Measurements from ENCODE around the gene POLQ. TPM values are rescaled to one million over a fixed set of nuclear protein-coding genes. Genes with fewer than 3 reads are reported as not detected.

Gene POLQ
- total RNA-seq, 1 experiment from 2014 or later: 14.9 TPM

DNA sequence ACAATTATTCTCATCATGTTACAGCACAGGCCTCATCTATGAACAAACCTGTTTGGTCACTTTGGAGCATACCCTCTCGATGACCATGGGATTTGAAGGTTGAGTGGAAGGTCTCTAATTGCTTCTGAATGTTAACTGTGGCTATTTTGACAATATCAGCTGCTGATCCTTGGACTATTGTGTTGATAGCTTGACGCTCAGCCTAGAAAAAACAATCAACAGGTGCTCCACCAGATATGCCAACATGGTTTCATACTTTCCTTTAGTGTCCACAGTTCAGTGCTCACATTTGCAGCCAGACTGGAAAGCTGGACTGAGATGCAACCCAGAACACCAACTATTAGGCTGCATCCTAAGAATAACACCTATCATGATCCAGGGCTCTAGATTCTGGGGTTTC lies 109.7 kb downstream of the POLQ start:
- no peaks in the 10 kb centered on the region for H3K4me1 Mint-ChIP-seq
- H3K4me3 Mint-ChIP-seq: no peak overlapping the region
- H3K36me3 Mint-ChIP-seq: peaks cover 35% of the 10 kb centered on the region
- no peaks in the 10 kb centered on the region for H3K9me3 Mint-ChIP-seq
- no peak for ATAC-seq
- no peak overlapping the region for H3K27ac Mint-ChIP-seq
- TF ChIP-seq, protein P1, sequence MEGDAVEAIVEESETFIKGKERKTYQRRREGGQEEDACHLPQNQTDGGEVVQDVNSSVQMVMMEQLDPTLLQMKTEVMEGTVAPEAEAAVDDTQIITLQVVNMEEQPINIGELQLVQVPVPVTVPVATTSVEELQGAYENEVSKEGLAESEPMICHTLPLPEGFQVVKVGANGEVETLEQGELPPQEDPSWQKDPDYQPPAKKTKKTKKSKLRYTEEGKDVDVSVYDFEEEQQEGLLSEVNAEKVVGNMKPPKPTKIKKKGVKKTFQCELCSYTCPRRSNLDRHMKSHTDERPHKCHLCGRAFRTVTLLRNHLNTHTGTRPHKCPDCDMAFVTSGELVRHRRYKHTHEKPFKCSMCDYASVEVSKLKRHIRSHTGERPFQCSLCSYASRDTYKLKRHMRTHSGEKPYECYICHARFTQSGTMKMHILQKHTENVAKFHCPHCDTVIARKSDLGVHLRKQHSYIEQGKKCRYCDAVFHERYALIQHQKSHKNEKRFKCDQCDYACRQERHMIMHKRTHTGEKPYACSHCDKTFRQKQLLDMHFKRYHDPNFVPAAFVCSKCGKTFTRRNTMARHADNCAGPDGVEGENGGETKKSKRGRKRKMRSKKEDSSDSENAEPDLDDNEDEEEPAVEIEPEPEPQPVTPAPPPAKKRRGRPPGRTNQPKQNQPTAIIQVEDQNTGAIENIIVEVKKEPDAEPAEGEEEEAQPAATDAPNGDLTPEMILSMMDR (IDR thresholded peaks at IDR 0.05): no peak
- TF ChIP-seq ZNF219 (CRISPR knock-in tag; IDR thresholded peaks at IDR 0.05; ENCODE audit: borderline replicate concordance): no peak
- no peak for TF ChIP-seq ZNF138 (CRISPR knock-in tag; conservative IDR thresholded peaks at IDR 0.05)
- TF ChIP-seq ATF6 (CRISPR knock-in tag; IDR thresholded peaks at IDR 0.05): no peak
- TF ChIP-seq, protein P2, sequence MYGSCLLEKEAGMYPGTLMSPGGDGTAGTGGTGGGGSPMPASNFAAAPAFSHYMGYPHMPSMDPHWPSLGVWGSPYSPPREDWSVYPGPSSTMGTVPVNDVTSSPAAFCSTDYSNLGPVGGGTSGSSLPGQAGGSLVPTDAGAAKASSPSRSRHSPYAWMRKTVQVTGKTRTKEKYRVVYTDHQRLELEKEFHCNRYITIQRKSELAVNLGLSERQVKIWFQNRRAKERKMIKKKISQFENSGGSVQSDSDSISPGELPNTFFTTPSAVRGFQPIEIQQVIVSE (CRISPR knock-in tag; IDR thresholded peaks at IDR 0.05; ENCODE audit: borderline replicate concordance): no peak
- TF ChIP-seq E2F5 (CRISPR knock-in tag; IDR thresholded peaks at IDR 0.05): no peak
- no peaks in the 10 kb centered on the region for H3K27me3 Mint-ChIP-seq (ENCODE audit: low read depth)
- no peak for DNase-seq (ENCODE audit: low spot score)
- ChIA-PET POLR2A (no interaction called here), CTCF (no interaction called here)

DNA sequence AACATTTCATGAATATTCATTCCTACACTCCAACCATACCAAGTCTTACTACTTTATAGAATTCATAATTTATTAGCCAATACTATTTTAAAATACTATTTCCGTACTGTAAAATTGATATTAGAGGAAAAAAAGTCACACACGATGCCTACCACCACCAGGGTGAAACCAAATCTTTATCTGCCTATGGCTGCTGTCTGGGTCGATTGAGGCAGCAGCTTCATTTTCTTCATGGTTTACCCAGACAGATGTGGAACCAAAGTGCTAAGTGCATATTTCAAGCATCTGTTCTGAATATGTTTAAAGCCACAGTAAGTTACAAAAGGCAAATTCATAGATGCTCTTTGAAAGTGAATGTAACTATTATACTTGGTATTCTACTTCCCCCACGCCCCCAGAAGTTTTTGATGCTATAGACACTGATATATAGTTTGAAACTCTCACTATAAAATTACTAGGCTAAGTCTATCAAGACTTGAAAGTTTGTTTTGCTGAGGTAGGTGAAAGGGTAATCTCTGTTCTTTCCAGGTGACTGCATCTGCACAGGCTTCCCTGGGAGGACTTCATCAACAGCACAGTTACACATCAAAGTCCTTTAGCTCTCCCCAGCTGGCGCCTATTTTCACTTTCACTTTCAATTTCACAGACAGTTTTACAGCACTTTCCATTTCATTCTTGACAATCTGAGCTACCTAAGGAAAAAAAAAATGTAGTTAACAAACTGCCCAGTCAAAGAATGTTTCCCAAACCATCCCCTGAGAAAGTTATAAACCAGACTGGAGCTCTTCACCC lies 113.9 kb downstream of the POLQ start:
- no peaks in the 10 kb centered on the region for H3K27me3 Mint-ChIP-seq (ENCODE audit: low read depth)
- no peak overlapping the region for H3K4me3 Mint-ChIP-seq
- 0 out of 2 replicates have a peak, but pooled peaks cover 3% of the 10 kb centered on the region for H3K9me3 Mint-ChIP-seq
- no peak for DNase-seq (ENCODE audit: low spot score)
- ATAC-seq: no peak
- no peak overlapping the region for H3K27ac Mint-ChIP-seq
- no peaks in the 10 kb centered on the region for H3K4me1 Mint-ChIP-seq
- POLR2A ChIA-PET: no interaction called here
- H3K36me3 Mint-ChIP-seq: peaks cover 44% of the 10 kb centered on the region
- TF ChIP-seq ATF6 (CRISPR knock-in tag; IDR thresholded peaks at IDR 0.05) (no peak), JAZF1 (CRISPR knock-in tag; IDR thresholded peaks at IDR 0.05) (no peak), SOX15 (CRISPR knock-in tag; IDR thresholded peaks at IDR 0.05) (no peak), NFATC4 (CRISPR knock-in tag; IDR thresholded peaks at IDR 0.05) (no peak), FOXK1 (CRISPR knock-in tag; IDR thresholded peaks at IDR 0.05) (no peak), ATF1 (CRISPR knock-in tag; IDR thresholded peaks at IDR 0.05) (no peak), ZNF121 (CRISPR knock-in tag; IDR thresholded peaks at IDR 0.05) (no peak)
- TF ChIP-seq, protein P3, sequence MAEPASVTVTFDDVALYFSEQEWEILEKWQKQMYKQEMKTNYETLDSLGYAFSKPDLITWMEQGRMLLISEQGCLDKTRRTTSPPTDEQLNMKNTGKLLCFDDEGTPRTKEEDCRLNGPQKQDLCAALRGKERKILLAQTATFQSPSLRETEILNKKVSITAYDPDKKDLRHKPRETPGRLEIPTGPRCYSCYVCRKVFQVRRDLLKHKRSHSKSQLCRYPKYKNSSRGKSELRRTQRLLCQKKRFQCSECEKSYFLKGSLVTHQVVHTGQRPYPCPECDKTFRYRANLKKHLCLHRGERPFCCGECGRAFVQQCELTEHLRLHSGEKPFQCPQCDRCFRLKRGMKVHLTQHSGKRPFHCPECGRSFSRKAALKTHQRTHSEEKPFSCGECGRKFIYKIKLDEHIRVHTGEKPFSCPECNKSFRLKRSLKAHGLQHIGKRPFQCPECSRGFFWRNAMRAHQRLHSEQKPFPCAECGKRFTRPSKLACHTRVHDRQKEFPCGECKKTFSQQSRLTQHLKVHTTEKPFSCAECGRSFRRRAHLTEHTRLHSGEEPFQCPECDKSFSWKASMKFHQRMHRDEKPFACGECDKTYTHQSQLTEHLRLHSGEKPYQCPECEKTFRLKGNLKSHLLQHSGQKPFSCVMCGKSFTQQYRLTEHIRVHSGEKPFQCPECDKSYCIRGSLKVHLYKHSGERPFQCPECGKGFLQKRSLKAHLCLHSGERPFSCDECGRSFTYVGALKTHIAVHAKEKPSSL (CRISPR knock-in tag; conservative IDR thresholded peaks at IDR 0.05): no peak
- CTCF ChIA-PET: no interaction called here
